Caco-2 (cell line): Measurements from ENCODE around the gene AKAP1. TPM values are rescaled to one million over a fixed set of nuclear protein-coding genes. Genes with fewer than 3 reads are reported as not detected.

ENCODE experiments used
- BruUV-seq: library from RNA; stranded (reverse); fragments of 400-500 nt; replicated peaks from 2 replicates; lab custom pipeline; 2021; lab: Mats Ljungman, UMichigan
- CTCF ChIA-PET: fragments of 300-600 bp; sonication (Branson Sonifier 250); formaldehyde crosslinking; loops from one replicate; lab custom pipeline; 2022; ENCODE audit warnings: antibody characterized with exemption; lab: Charles Lee
- POLR2A ChIA-PET: fragments of 300-600 bp; sonication (Branson Sonifier 250); formaldehyde crosslinking; loops from one replicate; lab custom pipeline; 2022; ENCODE audit warnings: antibody characterized with exemption; lab: Charles Lee
- DNase-seq, 2 experiments: peaks; one replicate each; pipeline versions ENCODE4 v3.0.0 to v3.0.0-alpha.2; 2020 to 2022
- H3K27me3 ChIP-seq: replicated peaks from 2 replicates; pipeline ENCODE4 v1.6.0; 2011; ENCODE audit warnings: low read length; ENCODE audit not compliant: control insufficient read depth, insufficient read depth
- H3K36me3 ChIP-seq: 2 replicates; pipeline ENCODE4 v1.5.1; 2011; ENCODE audit warnings: low read length; ENCODE audit not compliant: control insufficient read depth, insufficient read depth
- H3K4me1 ChIP-seq: fragments of 250-450 bp; sonication (Bioruptor Pico); 2 replicates; pipeline ENCODE4 v1.5.1; 2020; ENCODE audit warnings: mild to moderate bottlenecking
- H3K4me3 ChIP-seq: 2 replicates; pipeline ENCODE4 v1.5.1; 2011; ENCODE audit warnings: low read depth, mild to moderate bottlenecking, control low read depth, low read length
- H3K9me3 ChIP-seq: fragments of 250-450 bp; sonication (Bioruptor Pico); 2 replicates; pipeline ENCODE4 v1.5.1; 2020; ENCODE audit warnings: mild to moderate bottlenecking, moderate library complexity
- H3K27ac Mint-ChIP-seq: one replicate; pipeline ENCODE4 v1.8.0; 2022; ENCODE audit warnings: mixed read lengths; ENCODE audit not compliant: unreplicated experiment
- H3K27me3 Mint-ChIP-seq: one replicate; pipeline ENCODE4 v1.8.0; 2022; ENCODE audit warnings: mixed read lengths; ENCODE audit not compliant: insufficient read depth, unreplicated experiment
- H3K36me3 Mint-ChIP-seq: one replicate; pipeline ENCODE4 v1.8.0; 2022; ENCODE audit warnings: mild to moderate bottlenecking, mixed read lengths; ENCODE audit not compliant: insufficient read depth, unreplicated experiment
- H3K4me1 Mint-ChIP-seq: one replicate; pipeline ENCODE4 v1.8.0; 2022; ENCODE audit warnings: low read depth, mixed read lengths; ENCODE audit not compliant: unreplicated experiment
- H3K4me3 Mint-ChIP-seq: one replicate; pipeline ENCODE4 v1.8.0; 2022; ENCODE audit warnings: mild to moderate bottlenecking, moderate library complexity, mixed read lengths; ENCODE audit not compliant: unreplicated experiment
- H3K9me3 Mint-ChIP-seq: one replicate; pipeline ENCODE4 v1.8.0; 2022; ENCODE audit warnings: mixed read lengths; ENCODE audit not compliant: unreplicated experiment
- CTCF ChIP-seq, 2 experiments: fragments of 200-600 bp in 1 of 2; IDR thresholded peaks; 1 replicate in 1 of 2; 2 replicates in 1 of 2; pipeline versions ENCODE4 v1.5.1 to v1.8.0; 2011 to 2022; ENCODE audit warnings: antibody characterized with exemption in 1 of 2, control low read depth in 1 of 2, inconsistent platforms in 1 of 2, low read depth in 1 of 2, low read length in 1 of 2, mild to moderate bottlenecking in 1 of 2, moderate library complexity in 1 of 2; ENCODE audit not compliant: insufficient read depth in 1 of 2, severe bottlenecking in 1 of 2, unreplicated experiment in 1 of 2
- intact Hi-C: fragments of 100-400 bp; cut with micrococcal nuclease; formaldehyde crosslinking; loops from one replicate; pipeline ENCODE4 v1.10.0; 2022; ENCODE audit not compliant: unreplicated experiment
- total RNA-seq: library from RNA; stranded (reverse); gene quantifications from 2 replicates; pipeline ENCODE4 v1.2.3, GENCODE V29; 2022

The AKAP1 gene
- total RNA-seq, 1 experiment from 2014 or later = 87.1 TPM

DNA sequence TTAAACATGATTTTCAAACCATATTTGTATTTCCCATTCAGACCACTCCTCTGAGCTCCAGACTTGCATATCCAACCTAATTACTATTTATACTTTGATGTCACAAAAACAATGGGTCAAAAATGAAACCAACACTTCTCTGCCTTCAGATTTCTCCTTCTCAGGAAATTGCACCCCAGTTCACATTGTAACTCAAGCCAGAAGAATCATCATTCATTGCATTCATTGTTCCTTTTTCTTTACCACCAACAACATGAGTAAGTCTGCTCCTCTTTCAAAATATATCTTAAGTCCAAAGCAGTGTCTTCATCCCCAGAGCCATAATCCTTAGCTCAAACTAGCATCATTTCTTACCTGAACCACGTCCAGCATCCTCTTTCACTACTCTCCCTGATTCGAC is 2.6 kb upstream of the AKAP1 start:
- BruUV-seq = no TSS peak
- H3K4me3 ChIP-seq = no peak overlapping the region
- Mint-ChIP-seq H3K4me1 (peaks cover 15% of the 10 kb centered on the region), H3K9me3 (no peaks in the 10 kb centered on the region), H3K27ac (no peak overlapping the region), H3K36me3 (peaks cover 8% of the 10 kb centered on the region), H3K4me3 (no peak overlapping the region), H3K27me3 (no peaks in the 10 kb centered on the region)
- TF ChIP-seq CTCF (IDR thresholded peaks at IDR 0.05; ENCODE audit: insufficient read depth in 1 of 2, low read depth in 1 of 2, low read length in 1 of 2, severe bottlenecking in 1 of 2, unreplicated experiment in 1 of 2) = no peak
- DNase-seq = no peak
- no peaks in the 10 kb centered on the region for H3K9me3 ChIP-seq
- intact Hi-C loops = loop anchor here (10.0 kb wide), 2 partner anchors 118 to 248 kb away; partner anchors contain the start of genes C17orf67, COIL and DGKE
- H3K27me3 ChIP-seq = no peaks in the 10 kb centered on the region
- ChIA-PET CTCF (no interaction called here), POLR2A (no interaction called here)
- peaks cover 11% of the 10 kb centered on the region for H3K4me1 ChIP-seq
- peaks cover 2% of the 10 kb centered on the region; the same call in 1 of the 2 replicates for H3K36me3 ChIP-seq

DNA sequence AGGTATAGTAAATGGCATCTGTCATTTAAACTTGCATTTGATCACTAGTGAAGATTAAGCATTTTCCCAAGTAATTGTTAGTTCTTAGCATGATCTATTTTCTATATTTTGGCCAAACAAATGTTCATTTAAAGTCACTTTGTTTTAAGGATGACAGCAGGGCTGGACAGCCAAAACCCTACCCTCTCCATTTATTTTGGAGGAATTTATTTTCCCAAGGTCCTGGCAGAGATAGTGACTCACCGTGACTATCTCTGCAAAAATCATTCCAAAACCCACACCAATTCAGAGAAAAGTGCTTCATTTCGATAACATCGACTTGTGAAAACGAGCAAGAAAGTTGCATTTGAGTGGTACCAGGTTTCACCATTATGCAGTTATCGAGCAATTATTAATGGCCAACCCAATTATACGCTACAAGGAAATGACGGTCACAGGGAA is 665 bp upstream of the AKAP1 start:
- intact Hi-C loops = loop anchor here (10.0 kb wide), 2 partner anchors 120 to 250 kb away; partner anchors contain the start of genes C17orf67, COIL and DGKE
- ChIA-PET POLR2A (interaction anchor here (0.6 to 1.8 kb wide), 2 partner anchors 106 to 251 kb away, joined by 3 to 7 read pairs; partner anchors contain the start of genes C17orf67, DGKE and SCPEP1), CTCF (interaction anchor here (0.5 to 1.0 kb wide), 3 partner anchors 63 to 106 kb away, joined by 3 read pairs; partner anchors contain the start of gene SCPEP1)
- TF ChIP-seq CTCF (IDR thresholded peaks at IDR 0.05; ENCODE audit: insufficient read depth in 1 of 2, low read depth in 1 of 2, low read length in 1 of 2, severe bottlenecking in 1 of 2, unreplicated experiment in 1 of 2) = no peak
- no peak for DNase-seq
- Mint-ChIP-seq H3K27me3 (no peaks in the 10 kb centered on the region), H3K36me3 (peaks cover 11% of the 10 kb centered on the region), H3K27ac (peak overlapping the region; percentile 90), H3K4me3 (peak overlapping the region; percentile 90), H3K9me3 (no peaks in the 10 kb centered on the region), H3K4me1 (peaks cover 27% of the 10 kb centered on the region)
- BruUV-seq = TSS peak; percentile 85
- peaks cover 2% of the 10 kb centered on the region; the same call in 1 of the 2 replicates for H3K36me3 ChIP-seq
- H3K4me1 ChIP-seq = peaks cover 21% of the 10 kb centered on the region
- no peaks in the 10 kb centered on the region for H3K27me3 ChIP-seq
- H3K4me3 ChIP-seq = peak overlapping the region; percentile 89
- H3K9me3 ChIP-seq = no peaks in the 10 kb centered on the region

- Mint-ChIP-seq H3K27ac (peak overlapping the region; percentile 85), H3K9me3 (no peaks in the 10 kb centered on the region), H3K4me3 (peak overlapping the region; percentile 90), H3K36me3 (peaks cover 11% of the 10 kb centered on the region), H3K27me3 (no peaks in the 10 kb centered on the region), H3K4me1 (peaks cover 27% of the 10 kb centered on the region)
- no peaks in the 10 kb centered on the region for H3K9me3 ChIP-seq
- peak in 1 of 2 experiments; percentile 17 for TF ChIP-seq CTCF (IDR thresholded peaks at IDR 0.05; ENCODE audit: insufficient read depth in 1 of 2, low read depth in 1 of 2, low read length in 1 of 2, severe bottlenecking in 1 of 2, unreplicated experiment in 1 of 2)
- H3K36me3 ChIP-seq = peaks cover 2% of the 10 kb centered on the region; the same call in 1 of the 2 replicates
- no TSS peak for BruUV-seq
- peak overlapping the region; percentile 83 for H3K4me3 ChIP-seq
- H3K27me3 ChIP-seq = no peaks in the 10 kb centered on the region
- peak; percentile 81 to 89 for DNase-seq
- ChIA-PET POLR2A (interaction anchor here (1.5 to 1.8 kb wide), 2 partner anchors 22 to 107 kb away, joined by 5 to 7 read pairs; partner anchors contain the start of gene SCPEP1), CTCF (interaction anchor here (0.6 to 1.5 kb wide), 5 partner anchors 10 to 899 kb away, joined by 3 to 4 read pairs (median 3); no protein-coding TSS in a partner anchor)
- intact Hi-C loops = loop anchor here (10.0 kb wide), 2 partner anchors 121 to 251 kb away; partner anchors contain the start of genes C17orf67, COIL and DGKE
- H3K4me1 ChIP-seq = peaks cover 21% of the 10 kb centered on the region
Measured at GRCh38 chr17:57085448-57086068, 512 bp downstream of the AKAP1 start.
